ENCODE data around the gene UCN2. TPM values are rescaled to one million over a fixed set of nuclear protein-coding genes. Genes with fewer than 3 reads are reported as not detected.

The UCN2 gene
- total RNA-seq, 1 donor from 2014 or later: 0.89 TPM

GRCh38 chr3:48594417-48595049 is 31.0 kb upstream of the UCN2 start:
- Mint-ChIP-seq H3K36me3 (ENCODE audit: unreplicated experiment) (peaks cover 14% of the 10 kb centered on the region), H3K27ac (ENCODE audit: unreplicated experiment) (no peak overlapping the region), H3K4me3 (ENCODE audit: unreplicated experiment) (no peak overlapping the region), H3K4me1 (ENCODE audit: unreplicated experiment) (peaks cover 48% of the 10 kb centered on the region), H3K9me3 (ENCODE audit: unreplicated experiment) (no peaks in the 10 kb centered on the region), H3K27me3 (ENCODE audit: unreplicated experiment) (no peaks in the 10 kb centered on the region)
- no peak for DNase-seq (ENCODE audit: extremely low spot score, unreplicated experiment)
- TF ChIP-seq CTCF (IDR thresholded peaks at IDR 0.05): no peak

- peaks cover 6% of the 10 kb centered on the region for H3K36me3 Mint-ChIP-seq (ENCODE audit: unreplicated experiment)
- TF ChIP-seq CTCF (IDR thresholded peaks at IDR 0.05): no peak
- no peaks in the 10 kb centered on the region for H3K9me3 Mint-ChIP-seq (ENCODE audit: unreplicated experiment)
- DNase-seq (ENCODE audit: extremely low spot score, unreplicated experiment): no peak
- H3K27ac Mint-ChIP-seq (ENCODE audit: unreplicated experiment): no peak overlapping the region
- H3K27me3 Mint-ChIP-seq (ENCODE audit: unreplicated experiment): no peaks in the 10 kb centered on the region
- H3K4me3 Mint-ChIP-seq (ENCODE audit: unreplicated experiment): no peak overlapping the region
- H3K4me1 Mint-ChIP-seq (ENCODE audit: unreplicated experiment): peaks cover 37% of the 10 kb centered on the region
Observed at GRCh38 chr3:48593337-48593736, 29.8 kb upstream of the UCN2 start.

GRCh38 chr3:48592519-48593087 is 29.0 kb upstream of the UCN2 start:
- no peak for TF ChIP-seq CTCF (IDR thresholded peaks at IDR 0.05)
- no peak for DNase-seq (ENCODE audit: extremely low spot score, unreplicated experiment)
- Mint-ChIP-seq H3K4me3 (ENCODE audit: unreplicated experiment) (no peak overlapping the region), H3K4me1 (ENCODE audit: unreplicated experiment) (peaks cover 30% of the 10 kb centered on the region), H3K36me3 (ENCODE audit: unreplicated experiment) (peaks cover 6% of the 10 kb centered on the region), H3K27me3 (ENCODE audit: unreplicated experiment) (no peaks in the 10 kb centered on the region), H3K9me3 (ENCODE audit: unreplicated experiment) (no peaks in the 10 kb centered on the region), H3K27ac (ENCODE audit: unreplicated experiment) (no peak overlapping the region)

GRCh38 chr3:48591886-48592518 is 28.4 kb upstream of the UCN2 start:
- Mint-ChIP-seq H3K4me1 (ENCODE audit: unreplicated experiment) (peaks cover 23% of the 10 kb centered on the region), H3K36me3 (ENCODE audit: unreplicated experiment) (peaks cover under 1% of the 10 kb centered on the region), H3K4me3 (ENCODE audit: unreplicated experiment) (no peak overlapping the region), H3K27ac (ENCODE audit: unreplicated experiment) (no peak overlapping the region), H3K27me3 (ENCODE audit: unreplicated experiment) (no peaks in the 10 kb centered on the region), H3K9me3 (ENCODE audit: unreplicated experiment) (no peaks in the 10 kb centered on the region)
- DNase-seq (ENCODE audit: extremely low spot score, unreplicated experiment): no peak
- no peak for TF ChIP-seq CTCF (IDR thresholded peaks at IDR 0.05)

GRCh38 chr3:48591436-48591835 is 27.9 kb upstream of the UCN2 start:
- Mint-ChIP-seq H3K9me3 (ENCODE audit: unreplicated experiment) (no peaks in the 10 kb centered on the region), H3K4me3 (ENCODE audit: unreplicated experiment) (no peak overlapping the region), H3K36me3 (ENCODE audit: unreplicated experiment) (no peaks in the 10 kb centered on the region), H3K4me1 (ENCODE audit: unreplicated experiment) (peaks cover 18% of the 10 kb centered on the region), H3K27me3 (ENCODE audit: unreplicated experiment) (no peaks in the 10 kb centered on the region), H3K27ac (ENCODE audit: unreplicated experiment) (no peak overlapping the region)
- TF ChIP-seq CTCF (IDR thresholded peaks at IDR 0.05): no peak
- DNase-seq (ENCODE audit: extremely low spot score, unreplicated experiment): no peak
